ENCODE results near the gene SLC22A23. TPM values are rescaled to one million over a fixed set of nuclear protein-coding genes. Genes with fewer than 3 reads are reported as not detected.

SLC22A23 gene
- total and polyA plus RNA-seq, 8 donors: 5.9 to 241 (median 18.9) TPM

- peaks cover 14 to 79% (median 74%) of the 10 kb centered on the region in 4 donors for H3K36me3 ChIP-seq
- H3K27me3 ChIP-seq: no peaks in the 10 kb centered on the region
- intact Hi-C loops (cut with DNase I; ENCODE audit: low total_unique reads): loop anchor here (10.0 kb wide), 1 partner anchor 701 kb away; no protein-coding TSS in a partner anchor
- no peak overlapping the region for H3K4me3 ChIP-seq
- TF ChIP-seq CTCF (IDR thresholded peaks at IDR 0.05): no peak
- no peak for TF ChIP-seq EP300 (IDR thresholded peaks at IDR 0.05)
- TF ChIP-seq POLR2A (IDR thresholded peaks at IDR 0.05): no peak
- TF ChIP-seq POLR2AphosphoS5 (IDR thresholded peaks at IDR 0.05): no peak
- H3K4me1 ChIP-seq: peaks cover 0 to 6% (median 1%) of the 10 kb centered on the region in 4 donors
- no peak overlapping the region for H3K27ac ChIP-seq
- no peaks in the 10 kb centered on the region for H3K9me3 ChIP-seq
- WGBS, 5 donors: 62 to 82% (median 80%) methylated on average over 9 of the region's 9 CpGs
- DNase-seq: no peak
Observed at GRCh38 chr6:3273707-3274521, 182.9 kb downstream of the SLC22A23 start.

GRCh38 chr6:3272911-3273547 is 183.8 kb downstream of the SLC22A23 start:
- TF ChIP-seq POLR2A (IDR thresholded peaks at IDR 0.05) (no peak), POLR2AphosphoS5 (IDR thresholded peaks at IDR 0.05) (no peak), CTCF (IDR thresholded peaks at IDR 0.05) (no peak), EP300 (IDR thresholded peaks at IDR 0.05) (no peak)
- 86 to 92% (median 89%) methylated on average over 20 to 32 of the region's 32 CpGs for WGBS, 5 donors
- no peaks in the 10 kb centered on the region for H3K27me3 ChIP-seq
- H3K4me3 ChIP-seq: no peak overlapping the region
- intact Hi-C loops (cut with DNase I; ENCODE audit: low total_unique reads): loop anchor here (10.0 kb wide), 1 partner anchor 702 kb away; no protein-coding TSS in a partner anchor
- no peak for DNase-seq
- H3K4me1 ChIP-seq: peaks cover 0 to 6% (median 1%) of the 10 kb centered on the region in 4 donors
- H3K36me3 ChIP-seq: peaks cover 15 to 85% (median 79%) of the 10 kb centered on the region in 4 donors
- H3K9me3 ChIP-seq: no peaks in the 10 kb centered on the region
- H3K27ac ChIP-seq: no peak overlapping the region

- TF ChIP-seq CTCF (IDR thresholded peaks at IDR 0.05): no peak
- no peak for TF ChIP-seq POLR2AphosphoS5 (IDR thresholded peaks at IDR 0.05)
- Histone ChIP-seq H3K27ac (no peak overlapping the region), H3K4me1 (peaks cover 0 to 6% (median 4%) of the 10 kb centered on the region in 4 donors), H3K27me3 (no peaks in the 10 kb centered on the region), H3K9me3 (no peaks in the 10 kb centered on the region), H3K4me3 (no peak overlapping the region), H3K36me3 (peaks cover 15 to 83% (median 74%) of the 10 kb centered on the region in 4 donors)
- intact Hi-C loops (cut with DNase I; ENCODE audit: low total_unique reads): loop anchor here (10.0 kb wide), 1 partner anchor 703 kb away; no protein-coding TSS in a partner anchor
- WGBS, 5 donors: 79 to 86% (median 84%) methylated on average over 13 of the region's 13 CpGs
- DNase-seq: no peak
Observed at GRCh38 chr6:3271756-3272155, 185.1 kb downstream of the SLC22A23 start.

- Histone ChIP-seq H3K4me1 (peaks cover 0 to 17% (median 9%) of the 10 kb centered on the region in 4 donors), H3K9me3 (no peaks in the 10 kb centered on the region), H3K27me3 (no peaks in the 10 kb centered on the region), H3K27ac (no peak overlapping the region), H3K36me3 (peaks cover 15 to 75% (median 68%) of the 10 kb centered on the region in 4 donors), H3K4me3 (no peak overlapping the region)
- WGBS, 5 donors: 56 to 71% (median 67%) methylated on average over 12 to 15 of the region's 15 CpGs
- intact Hi-C loops (cut with DNase I; ENCODE audit: low total_unique reads): loop anchor here (10.0 kb wide), 1 partner anchor 705 kb away; no protein-coding TSS in a partner anchor
- DNase-seq: peak; percentile 34 to 51
- TF ChIP-seq EP300 (IDR thresholded peaks at IDR 0.05): no peak
- TF ChIP-seq POLR2AphosphoS5 (IDR thresholded peaks at IDR 0.05): no peak
- no peak for TF ChIP-seq CTCF (IDR thresholded peaks at IDR 0.05)
- no peak for TF ChIP-seq POLR2A (IDR thresholded peaks at IDR 0.05)
Observed at GRCh38 chr6:3270258-3270657, 186.6 kb downstream of the SLC22A23 start.

Data from stomach (tissue), 9 donors.